Measurements from ENCODE around the gene DAGLA.

DNA sequence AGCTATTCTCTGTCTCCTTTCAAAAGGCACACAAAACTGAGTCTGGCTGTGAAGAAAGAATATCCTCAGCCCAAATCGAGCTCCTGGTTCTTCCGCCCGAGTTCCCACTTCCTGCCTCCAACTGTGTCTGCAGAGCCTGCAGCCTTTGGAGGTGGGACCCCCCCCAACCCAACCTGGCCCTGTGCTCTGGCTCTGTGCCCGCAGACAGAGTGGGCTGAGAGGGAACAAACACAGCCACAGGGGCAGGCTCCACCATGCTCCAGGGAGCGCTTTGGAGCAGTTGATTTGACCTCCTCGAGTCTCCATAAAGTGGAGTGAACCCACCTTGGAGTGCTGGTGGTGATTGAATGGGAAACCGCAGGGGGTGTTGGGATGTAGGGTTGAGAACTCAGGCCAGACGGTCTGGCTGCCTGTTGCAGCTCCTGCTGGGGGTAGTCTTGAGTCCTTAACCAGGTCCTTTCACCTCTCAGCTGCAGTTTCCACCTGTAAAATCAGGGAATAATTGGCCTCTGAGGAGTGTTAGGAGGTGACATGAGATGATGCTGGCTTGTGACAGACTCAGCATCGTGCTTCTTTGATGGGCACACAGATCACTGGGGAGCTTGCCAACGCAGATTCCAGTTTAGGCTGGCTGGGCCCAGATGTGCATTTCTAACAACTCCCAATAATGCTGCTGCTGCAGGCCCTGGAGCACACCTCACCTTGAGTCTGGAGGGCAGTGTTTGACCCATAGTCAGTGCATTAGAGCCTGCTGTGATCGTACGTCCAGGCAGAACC lies 11.4 kb downstream of the DAGLA start:
- TF ChIP-seq, protein P1, sequence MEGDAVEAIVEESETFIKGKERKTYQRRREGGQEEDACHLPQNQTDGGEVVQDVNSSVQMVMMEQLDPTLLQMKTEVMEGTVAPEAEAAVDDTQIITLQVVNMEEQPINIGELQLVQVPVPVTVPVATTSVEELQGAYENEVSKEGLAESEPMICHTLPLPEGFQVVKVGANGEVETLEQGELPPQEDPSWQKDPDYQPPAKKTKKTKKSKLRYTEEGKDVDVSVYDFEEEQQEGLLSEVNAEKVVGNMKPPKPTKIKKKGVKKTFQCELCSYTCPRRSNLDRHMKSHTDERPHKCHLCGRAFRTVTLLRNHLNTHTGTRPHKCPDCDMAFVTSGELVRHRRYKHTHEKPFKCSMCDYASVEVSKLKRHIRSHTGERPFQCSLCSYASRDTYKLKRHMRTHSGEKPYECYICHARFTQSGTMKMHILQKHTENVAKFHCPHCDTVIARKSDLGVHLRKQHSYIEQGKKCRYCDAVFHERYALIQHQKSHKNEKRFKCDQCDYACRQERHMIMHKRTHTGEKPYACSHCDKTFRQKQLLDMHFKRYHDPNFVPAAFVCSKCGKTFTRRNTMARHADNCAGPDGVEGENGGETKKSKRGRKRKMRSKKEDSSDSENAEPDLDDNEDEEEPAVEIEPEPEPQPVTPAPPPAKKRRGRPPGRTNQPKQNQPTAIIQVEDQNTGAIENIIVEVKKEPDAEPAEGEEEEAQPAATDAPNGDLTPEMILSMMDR (conservative IDR thresholded peaks at IDR 0.05; ENCODE audit: low read depth, low read length) = no peak
- no peak for TF ChIP-seq EZH2 (IDR thresholded peaks at IDR 0.05; ENCODE audit: borderline replicate concordance, low read depth, low read length, poor library complexity, severe bottlenecking)
